GM12878 (cell line): ENCODE measurements around the gene MAPKAPK3. TPM values are rescaled to one million over a fixed set of nuclear protein-coding genes. Genes with fewer than 3 reads are reported as not detected.

ENCODE experiments used
- ATAC-seq: fragments of 200-7000 bp; cut with Tn5 transposase; 3 replicates; pipeline ENCODE4 v1.9.1; 2020; ENCODE audit warnings: mild to moderate bottlenecking, moderate library complexity
- BruUV-seq: library from RNA; stranded (reverse); fragments of 400-500 nt; replicated peaks from 2 replicates; lab custom pipeline; 2021; lab: Mats Ljungman, UMichigan
- CTCF ChIA-PET: fragments of 300-600 bp; sonication (Branson Sonifier 250); formaldehyde crosslinking; extraction: SDS; loops from one replicate; lab custom pipeline; 2021; ENCODE audit warnings: inconsistent platforms; lab: Yijun Ruan, JAX
- POLR2A ChIA-PET: fragments of 350-600 bp; formaldehyde crosslinking; extraction: SDS; loops from one replicate; lab custom pipeline; 2021; ENCODE audit warnings: inconsistent platforms; lab: Charles Lee
- RAD21 ChIA-PET: fragments of 300-600 bp; sonication (Branson Sonifier 250); formaldehyde crosslinking; loops from one replicate; lab custom pipeline; 2023; ENCODE audit warnings: antibody characterized with exemption; ENCODE audit not compliant: unreplicated experiment; lab: Charles Lee
- SMC1A ChIA-PET: fragments of 300-600 bp; sonication (Branson Sonifier 250); formaldehyde crosslinking; loops from one replicate; lab custom pipeline; 2023; ENCODE audit not compliant: unreplicated experiment, uncharacterized antibody; lab: Charles Lee
- DNase-seq: peaks from one replicate; pipeline ENCODE4 v3.0.0-alpha.2; 2011; ENCODE audit warnings: low read depth, low spot score
- FAIRE-seq: peaks from 3 replicates; lab custom pipeline; 2011; peaks lifted over from hg19 to GRCh38; lab: Jason Lieb, UNC
- H2AFZ ChIP-seq: 2 replicates; pipeline ENCODE4 v1.6.0; 2011; ENCODE audit warnings: low read depth, low read length, control low read depth; ENCODE audit not compliant: control insufficient read depth
- H3K27ac ChIP-seq: 2 replicates; pipeline ENCODE4 v1.5.1; 2011; ENCODE audit warnings: control low read depth; ENCODE audit not compliant: control insufficient read depth, insufficient read depth
- H3K27me3 ChIP-seq, 2 experiments: replicated peaks in 1 of 2; 2 replicates each; pipeline versions ENCODE4 v1.6.0 to v1.6.1; 2011; ENCODE audit warnings: low read length in 1 of 2; ENCODE audit not compliant: control insufficient read depth in 2 of 2, insufficient read depth in 2 of 2
- H3K36me3 ChIP-seq, 2 experiments: 2 replicates each; pipeline ENCODE4 v1.5.1; 2011; ENCODE audit warnings: low read length in 1 of 2; ENCODE audit not compliant: control insufficient read depth in 2 of 2, insufficient read depth in 2 of 2
- H3K4me1 ChIP-seq: 2 replicates; pipeline ENCODE4 v1.6.1; 2011; ENCODE audit warnings: mild to moderate bottlenecking, low read length, moderate library complexity, mixed read lengths; ENCODE audit not compliant: control insufficient read depth, insufficient read depth
- H3K4me2 ChIP-seq: 2 replicates; pipeline ENCODE4 v1.6.0; 2011; ENCODE audit warnings: control low read depth; ENCODE audit not compliant: control insufficient read depth, insufficient read depth
- H3K4me3 ChIP-seq: fragments of 200-600 bp; sonication (generic); 2 replicates; pipeline ENCODE4 v1.5.1; 2016
- H3K79me2 ChIP-seq: 2 replicates; pipeline ENCODE4 v1.6.0; 2011; ENCODE audit warnings: low read length; ENCODE audit not compliant: control insufficient read depth, insufficient read depth
- H3K9ac ChIP-seq: 2 replicates; pipeline ENCODE4 v1.8.0; 2011; ENCODE audit warnings: low read length, control low read depth, mixed read lengths; ENCODE audit not compliant: control insufficient read depth, insufficient read depth
- H3K9me3 ChIP-seq: replicated peaks from 3 replicates; pipeline ENCODE4 v1.5.1; 2011; ENCODE audit warnings: mild to moderate bottlenecking, low read length; ENCODE audit not compliant: control insufficient read depth, insufficient read depth
- H4K20me1 ChIP-seq: 2 replicates; pipeline ENCODE4 v1.6.0; 2011; ENCODE audit not compliant: control insufficient read depth, insufficient read depth
- BCL11A ChIP-seq: IDR thresholded peaks from 2 replicates; pipeline ENCODE4 v1.6.1; 2011; ENCODE audit warnings: low read depth, low read length
- BCL3 ChIP-seq: IDR thresholded peaks from 2 replicates; pipeline ENCODE4 v1.6.1; 2011; ENCODE audit warnings: borderline replicate concordance, low read depth, mild to moderate bottlenecking, moderate library complexity, low read length; ENCODE audit not compliant: insufficient read depth, poor library complexity, severe bottlenecking
- CREM ChIP-seq: IDR thresholded peaks from 2 replicates; pipeline ENCODE4 v1.6.1; 2014; ENCODE audit warnings: antibody characterized with exemption, low read depth
- JUND ChIP-seq: IDR thresholded peaks from 2 replicates; pipeline ENCODE4 v1.6.1; 2012; ENCODE audit warnings: low read depth, mild to moderate bottlenecking, low read length, improper control_type of control experiment, moderate library complexity
- NFXL1 ChIP-seq: fragments of 450-650 bp; IDR thresholded peaks from 2 replicates; pipeline ENCODE4 v1.6.1; 2017; ENCODE audit warnings: antibody characterized with exemption, mild to moderate bottlenecking, borderline replicate concordance
- NKRF ChIP-seq: fragments of 450-650 bp; conservative IDR thresholded peaks from 2 replicates; pipeline ENCODE4 v1.6.1; 2017; ENCODE audit warnings: mild to moderate bottlenecking, moderate library complexity
- SMC3 ChIP-seq: IDR thresholded peaks from 2 replicates; pipeline ENCODE4 v1.6.1; 2011; ENCODE audit warnings: low read length, improper control_type of control experiment, borderline replicate concordance
- SUPT20H ChIP-seq: IDR thresholded peaks from 2 replicates; pipeline ENCODE4 v1.6.1; 2011; ENCODE audit warnings: low read depth, mild to moderate bottlenecking, low read length, moderate library complexity, borderline replicate concordance; ENCODE audit not compliant: control insufficient read depth
- ZNF24 ChIP-seq: fragments of 450-650 bp; IDR thresholded peaks from 2 replicates; pipeline ENCODE4 v1.6.1; 2017; ENCODE audit warnings: antibody characterized with exemption, mild to moderate bottlenecking
- WGBS: methylation state at CpG from one replicate; pipeline ENCODE4 v1.1.6; 2016; ENCODE audit warnings: low lambda C conversion rate; ENCODE audit not compliant: insufficient replicate concordance, insufficient coverage; ENCODE audit errors: missing lambda C conversion rate; 5-methylcytosine and 5-hydroxymethylcytosine counted together
- in situ Hi-C: fragments of 300-500 bp; cut with MboI; formaldehyde crosslinking; loops from 9 replicates; pipeline ENCODE4 v1.14.3; 2018; ENCODE audit warnings: mixed read lengths
- intact Hi-C: fragments of 100-400 bp; cut with micrococcal nuclease; formaldehyde crosslinking; loops from one replicate; pipeline ENCODE4 v1.14.2; 2022; ENCODE audit not compliant: unreplicated experiment
- polyA plus RNA-seq, 11 experiments: library from polyadenylated mRNA; depleted of rRNA in 4 of 11; unstranded in 6 of 11; stranded (reverse) in 5 of 11; fragments of >200 nt; fragmentation: Nextera tagmentation in 4 of 11; fragmentation: Illumina TruSeq in 1 of 11; extraction: Ambion mirVana in 4 of 11; extraction: Trizol in 1 of 11; gene quantifications; 1 replicate in 1 of 11; 2 replicates in 10 of 11; pipeline versions ENCODE4 v1.2.1 to v1.2.3, GENCODE V29; 2011 to 2016; ENCODE audit warnings: inconsistent platforms in 2 of 11, missing spikeins in 2 of 11, low read depth in 1 of 11
- total RNA-seq, 4 experiments: library from RNA; depleted of rRNA in 3 of 4; stranded (reverse); fragments of >200 nt in 3 of 4; fragmentation: Illumina TruSeq in 1 of 4; extraction: Trizol in 1 of 4; gene quantifications; 2 replicates each; pipeline versions ENCODE4 v1.2.1 to v1.2.3, GENCODE V29; 2013 to 2021

The MAPKAPK3 gene
- total and polyA plus RNA-seq, 10 of the 15 experiments (the other 5 are each of a cell fraction or from before 2014, with no cell fraction given): 7.9 to 66.0 (median 39.0) TPM

GRCh38 chr3:50648313-50648712, 31.4 kb downstream of the MAPKAPK3 start:
- ChIA-PET CTCF (interaction anchor here (10.8 kb wide), 1 partner anchor 29 kb away, joined by 250 read pairs; the partner anchor contains the start of gene MAPKAPK3), SMC1A (no interaction called here), RAD21 (no interaction called here), POLR2A (no interaction called here)
- Histone ChIP-seq H3K4me2 (no peak overlapping the region), H3K4me3 (no peak overlapping the region), H3K27me3 (no peaks in the 10 kb centered on the region), H4K20me1 (no peaks in the 10 kb centered on the region; the same call in 1 of the 2 replicates), H3K36me3 (peaks cover 5 to 12% of the 10 kb centered on the region in 2 experiments; a peak in 3 of 4 replicates), H3K9ac (no peak overlapping the region), H3K4me1 (no peaks in the 10 kb centered on the region), H3K27ac (no peak overlapping the region), H3K79me2 (no peaks in the 10 kb centered on the region), H3K9me3 (no peaks in the 10 kb centered on the region), H2AFZ (no peak overlapping the region)
- intact Hi-C loops: no loop called here
- TF ChIP-seq ZNF24 (no peak), BCL11A (no peak), NKRF (no peak), NFXL1 (no peak), SMC3 (no peak), BCL3 (no peak), JUND (no peak), SUPT20H (no peak), CREM (no peak)
- DNase-seq: no peak
- ATAC-seq: no peak
- WGBS: 33% methylated on average over 6 of the region's 6 CpGs
- no peak for FAIRE-seq
- in situ Hi-C loops: no loop called here
- no TSS peak for BruUV-seq
